ENCODE data around the gene DMKN. TPM values are rescaled to one million over a fixed set of nuclear protein-coding genes. Genes with fewer than 3 reads are reported as not detected.

The DMKN gene
- polyA plus RNA-seq, 3 donors, result not detected

GRCh38 chr19:35517342-35517741 lies 3.9 kb upstream of the DMKN start:
- Mint-ChIP-seq H3K4me3 (no peak overlapping the region), H3K27me3 (ENCODE audit: low read depth in 3 of 3) (peaks cover 8 to 21% (median 17%) of the 10 kb centered on the region in 3 donors), H3K4me1 (peaks cover 2% of the 10 kb centered on the region), H3K27ac (no peak overlapping the region), H3K36me3 (no peaks in the 10 kb centered on the region), H3K9me3 (peaks cover 0 to 2% (median 0%) of the 10 kb centered on the region in 7 donors)
- Histone ChIP-seq H3K36me3 (replicated peaks in 1 of 2; ENCODE audit: control insufficient read depth in 1 of 2, insufficient read depth in 2 of 2, low read length in 2 of 2) (no peaks in the 10 kb centered on the region), H3K9me3 (replicated peaks in 1 of 2; ENCODE audit: control insufficient read depth in 1 of 2, insufficient read depth in 1 of 2, low read length in 2 of 2) (no peaks in the 10 kb centered on the region), H3K27me3 (ENCODE audit: control insufficient read depth in 2 of 2, insufficient read depth in 2 of 2, low read length in 2 of 2) (peaks cover 0 to 3% of the 10 kb centered on the region in 2 donors), H2AFZ (ENCODE audit: insufficient read depth, low read depth, low read length, poor library complexity, severe bottlenecking) (no peak overlapping the region), H3K9ac (ENCODE audit: insufficient read depth, low read length, poor library complexity, severe bottlenecking) (no peak overlapping the region), H3K27ac (ENCODE audit: low read depth in 1 of 2, low read length in 2 of 2) (no peak overlapping the region), H3K4me2 (replicated peaks; ENCODE audit: extremely low read depth, low read length, poor library complexity, severe bottlenecking) (no peak overlapping the region), H3K79me2 (ENCODE audit: insufficient read depth, low read length) (no peaks in the 10 kb centered on the region), H4K20me1 (ENCODE audit: insufficient read depth, low read length) (no peaks in the 10 kb centered on the region), H3K4me1 (ENCODE audit: control insufficient read depth in 1 of 2, insufficient read depth in 2 of 2, low read length in 2 of 2) (no peaks in the 10 kb centered on the region), H3K4me3 (replicated peaks in 1 of 3; ENCODE audit: low read depth in 2 of 3, low read length in 3 of 3) (no peak overlapping the region)
- intact Hi-C loops (cut with micrococcal nuclease), result no loop called here
- 77% methylated on average over 2 of the region's 2 CpGs for WGBS (ENCODE audit: insufficient coverage)
- no peak for DNase-seq
- TF ChIP-seq CTCF (IDR thresholded peaks at IDR 0.05), result no peak

- Mint-ChIP-seq H3K36me3 (no peaks in the 10 kb centered on the region), H3K4me3 (no peak overlapping the region), H3K27ac (no peak overlapping the region), H3K4me1 (peaks cover 2% of the 10 kb centered on the region), H3K27me3 (ENCODE audit: low read depth in 3 of 3) (peaks cover 16 to 30% (median 19%) of the 10 kb centered on the region in 3 donors), H3K9me3 (peaks cover 0 to 2% (median 0%) of the 10 kb centered on the region in 7 donors)
- Histone ChIP-seq H3K9me3 (replicated peaks in 1 of 2; ENCODE audit: control insufficient read depth in 1 of 2, insufficient read depth in 1 of 2, low read length in 2 of 2) (no peaks in the 10 kb centered on the region), H2AFZ (ENCODE audit: insufficient read depth, low read depth, low read length, poor library complexity, severe bottlenecking) (no peak overlapping the region), H3K4me2 (replicated peaks; ENCODE audit: extremely low read depth, low read length, poor library complexity, severe bottlenecking) (no peak overlapping the region), H3K79me2 (ENCODE audit: insufficient read depth, low read length) (no peaks in the 10 kb centered on the region), H3K4me3 (replicated peaks in 1 of 3; ENCODE audit: low read depth in 2 of 3, low read length in 3 of 3) (no peak overlapping the region), H3K9ac (ENCODE audit: insufficient read depth, low read length, poor library complexity, severe bottlenecking) (no peak overlapping the region), H3K4me1 (ENCODE audit: control insufficient read depth in 1 of 2, insufficient read depth in 2 of 2, low read length in 2 of 2) (no peaks in the 10 kb centered on the region), H3K27ac (ENCODE audit: low read depth in 1 of 2, low read length in 2 of 2) (no peak overlapping the region), H3K27me3 (ENCODE audit: control insufficient read depth in 2 of 2, insufficient read depth in 2 of 2, low read length in 2 of 2) (peaks cover 0 to 3% of the 10 kb centered on the region in 2 donors), H3K36me3 (replicated peaks in 1 of 2; ENCODE audit: control insufficient read depth in 1 of 2, insufficient read depth in 2 of 2, low read length in 2 of 2) (no peaks in the 10 kb centered on the region), H4K20me1 (ENCODE audit: insufficient read depth, low read length) (no peaks in the 10 kb centered on the region)
- DNase-seq, result no peak
- WGBS (ENCODE audit: insufficient coverage), result no CpG with 5 or more reads among the region's 3 CpGs
- no peak for TF ChIP-seq CTCF (IDR thresholded peaks at IDR 0.05)
- intact Hi-C loops (cut with micrococcal nuclease), result no loop called here
These were observed 2.9 kb upstream of the DMKN start for GRCh38 chr19:35516310-35516709.
